Liver (tissue), 9 donors: Measurements from ENCODE around the gene HUWE1. TPM values are rescaled to one million over a fixed set of nuclear protein-coding genes. Genes with fewer than 3 reads are reported as not detected.

Experiments
- DNase-seq: peaks from one replicate; pipeline ENCODE4 v3.0.0-alpha.2; 2017; ENCODE audit warnings: low spot score
- H3K27ac ChIP-seq, 2 donors: one replicate each; pipeline ENCODE4 v1.7.0; 2013; ENCODE audit warnings: inconsistent platforms in 2 of 2, low read length in 2 of 2, control low read depth in 1 of 2, low read depth in 1 of 2, mild to moderate bottlenecking in 1 of 2
- H3K27me3 ChIP-seq, 4 donors: one replicate each; pipeline versions ENCODE4 v1.6.1 to v1.7.0; 2013; ENCODE audit warnings: low read length in 3 of 4, inconsistent platforms in 1 of 4, mild to moderate bottlenecking in 1 of 4, moderate library complexity in 1 of 4; ENCODE audit not compliant: control insufficient read depth in 4 of 4, insufficient read depth in 4 of 4
- H3K36me3 ChIP-seq, 4 donors: one replicate each; pipeline versions ENCODE4 v1.6.1 to v1.7.0; 2013; ENCODE audit warnings: low read length in 3 of 4, mild to moderate bottlenecking in 3 of 4, low read depth in 1 of 4, moderate library complexity in 1 of 4; ENCODE audit not compliant: control insufficient read depth in 4 of 4, insufficient read depth in 3 of 4
- H3K4me1 ChIP-seq, 4 donors: one replicate each; pipeline versions ENCODE4 v1.6.1 to v1.7.0; 2013; ENCODE audit warnings: low read length in 3 of 4, mild to moderate bottlenecking in 3 of 4, moderate library complexity in 1 of 4; ENCODE audit not compliant: control insufficient read depth in 4 of 4, insufficient read depth in 4 of 4
- H3K4me3 ChIP-seq, 3 donors: one replicate each; pipeline versions ENCODE4 v1.6.1 to v1.7.0; 2013; ENCODE audit warnings: low read length in 3 of 3, control low read depth in 1 of 3, low read depth in 1 of 3, mild to moderate bottlenecking in 1 of 3
- H3K9ac ChIP-seq, 2 donors: one replicate each; pipeline ENCODE4 v1.7.0; 2013; ENCODE audit warnings: low read length in 2 of 2, mild to moderate bottlenecking in 2 of 2, moderate library complexity in 2 of 2, control low read depth in 1 of 2, low read depth in 1 of 2
- H3K9me3 ChIP-seq, 4 donors: one replicate each; pipeline versions ENCODE4 v1.6.1 to v1.7.0; 2013; ENCODE audit warnings: low read length in 3 of 4; ENCODE audit not compliant: control insufficient read depth in 4 of 4
- ATF3 ChIP-seq: IDR thresholded peaks from 2 replicates; pipeline ENCODE4 v1.6.1; 2016; ENCODE audit warnings: antibody characterized with exemption
- CTCF ChIP-seq: fragments of 150-350 bp; IDR thresholded peaks from 2 replicates; pipeline ENCODE4 v1.5.1; 2017; ENCODE audit warnings: improper control_type of control experiment, low read depth, low read length; ENCODE audit not compliant: missing input control
- EGR1 ChIP-seq, 2 donors: IDR thresholded peaks; 2 replicates each; pipeline ENCODE4 v1.6.1; 2016 to 2018; ENCODE audit warnings: antibody characterized with exemption in 2 of 2, low read depth in 2 of 2
- FOXA1 ChIP-seq: IDR thresholded peaks from 2 replicates; pipeline ENCODE4 v1.6.1; 2016; ENCODE audit warnings: antibody characterized with exemption
- FOXA2 ChIP-seq: IDR thresholded peaks from 2 replicates; pipeline ENCODE4 v1.6.1; 2016; ENCODE audit warnings: antibody characterized with exemption
- GABPA ChIP-seq, 2 donors: IDR thresholded peaks in 1 of 2; conservative IDR thresholded peaks in 1 of 2; 2 replicates each; pipeline ENCODE4 v1.6.1; 2016; ENCODE audit warnings: antibody characterized with exemption in 2 of 2, mild to moderate bottlenecking in 1 of 2, moderate library complexity in 1 of 2
- HNF4A ChIP-seq, 2 donors: conservative IDR thresholded peaks; 2 replicates each; pipeline ENCODE4 v1.6.1; 2016; ENCODE audit warnings: antibody characterized with exemption in 2 of 2, mild to moderate bottlenecking in 2 of 2
- HNF4G ChIP-seq: IDR thresholded peaks from 2 replicates; pipeline ENCODE4 v1.6.1; 2016; ENCODE audit warnings: antibody characterized with exemption
- JUND ChIP-seq, 2 donors: IDR thresholded peaks; 2 replicates each; pipeline ENCODE4 v1.6.1; 2016; ENCODE audit warnings: antibody characterized with exemption in 2 of 2
- MAX ChIP-seq: IDR thresholded peaks from 2 replicates; pipeline ENCODE4 v1.6.1; 2016; ENCODE audit warnings: antibody characterized with exemption
- NR2F2 ChIP-seq: IDR thresholded peaks from 2 replicates; pipeline ENCODE4 v1.6.1; 2016; ENCODE audit warnings: antibody characterized with exemption
- RAD21 ChIP-seq, 2 donors: IDR thresholded peaks; 2 replicates each; pipeline ENCODE4 v1.6.1; 2016; ENCODE audit warnings: antibody characterized with exemption in 2 of 2, mild to moderate bottlenecking in 2 of 2
- REST ChIP-seq: IDR thresholded peaks from 2 replicates; pipeline ENCODE4 v1.6.1; 2016; ENCODE audit warnings: antibody characterized with exemption, mild to moderate bottlenecking
- RXRA ChIP-seq, 2 donors: IDR thresholded peaks; 2 replicates each; pipeline ENCODE4 v1.6.1; 2017 to 2018; ENCODE audit warnings: antibody characterized with exemption in 2 of 2, mild to moderate bottlenecking in 1 of 2
- SP1 ChIP-seq: IDR thresholded peaks from 2 replicates; pipeline ENCODE4 v1.6.1; 2018; ENCODE audit warnings: antibody characterized with exemption, mild to moderate bottlenecking
- TAF1 ChIP-seq: conservative IDR thresholded peaks from 2 replicates; pipeline ENCODE4 v1.6.1; 2016; ENCODE audit warnings: antibody characterized with exemption, mild to moderate bottlenecking
- YY1 ChIP-seq: IDR thresholded peaks from 2 replicates; pipeline ENCODE4 v1.6.1; 2016; ENCODE audit warnings: antibody characterized with exemption, mild to moderate bottlenecking
- ZBTB33 ChIP-seq: IDR thresholded peaks from 2 replicates; pipeline ENCODE4 v1.6.1; 2016; ENCODE audit warnings: antibody characterized with exemption
- polyA plus RNA-seq, 2 donors: library from polyadenylated mRNA; stranded (reverse) in 1 of 2; unstranded in 1 of 2; fragments of 200-250 nt in 1 of 2; fragments of >200 nt in 1 of 2; fragmentation: Nextera tagmentation in 1 of 2; extraction: Ambion mirVana in 1 of 2; gene quantifications; one replicate each; pipeline versions ENCODE4 v1.2.1 to v1.2.3, GENCODE V29; 2013 to 2015
- total RNA-seq, 2 donors: library from RNA; depleted of rRNA; stranded (reverse); fragments of >200 nt; gene quantifications; one replicate each; pipeline ENCODE4 v1.2.3, GENCODE V29; 2014
- donor health status: healthy.
- donor health status: healthy.
- donor health status: healthy.
- donor health status: healthy.
- donor health status: healthy.

HUWE1 gene
- total and polyA plus RNA-seq, 4 donors = 20.2 to 75.8 (median 37.7) TPM

- TF ChIP-seq SP1 (no peak), CTCF (no peak), TAF1 (no peak), HNF4G (no peak), ZBTB33 (no peak), FOXA2 (no peak), RAD21 (IDR thresholded peaks at IDR 0.05) (no peak), GABPA (IDR thresholded peaks at IDR 0.05 in 1 of 2, conservative IDR thresholded peaks at IDR 0.05 in 1 of 2) (no peak), RXRA (IDR thresholded peaks at IDR 0.05) (no peak), FOXA1 (no peak), JUND (IDR thresholded peaks at IDR 0.05) (no peak), REST (no peak), EGR1 (IDR thresholded peaks at IDR 0.05; ENCODE audit: low read depth in 2 of 2) (no peak), NR2F2 (no peak), HNF4A (conservative IDR thresholded peaks at IDR 0.05) (no peak), YY1 (no peak), ATF3 (no peak), MAX (no peak)
- no peak for DNase-seq
- no peak overlapping the region for H3K4me3 ChIP-seq
- H3K27me3 ChIP-seq = no peaks in the 10 kb centered on the region
- peaks cover 0 to 6% (median 1%) of the 10 kb centered on the region in 4 donors for H3K9me3 ChIP-seq
- no peak overlapping the region for H3K9ac ChIP-seq
- no peaks in the 10 kb centered on the region for H3K36me3 ChIP-seq
- no peak overlapping the region for H3K27ac ChIP-seq
- H3K4me1 ChIP-seq = no peaks in the 10 kb centered on the region
Measured at GRCh38 chrX:53526999-53527398, 159.5 kb downstream of the HUWE1 start.
